Measurements from ENCODE around the gene DTYMK.

The DTYMK gene

GRCh38 chr2:241702155-241703031 is 15.8 kb upstream of the DTYMK start:
- peak overlapping the region; percentile 95 for H3K4me3 ChIP-seq (ENCODE audit: low read length)
- H3K36me3 ChIP-seq (ENCODE audit: insufficient read depth, low read length): peaks cover 25% of the 10 kb centered on the region
- H3K9me3 ChIP-seq (ENCODE audit: insufficient read depth, low read depth, low read length): peaks cover 4% of the 10 kb centered on the region; the same call in 1 of the 2 replicates
- peaks cover 5% of the 10 kb centered on the region; the same call in 1 of the 2 replicates for H3K4me1 ChIP-seq (ENCODE audit: insufficient read depth, low read length)
- H3K9ac ChIP-seq (ENCODE audit: low read depth, low read length): peak overlapping the region; percentile 100
- H3K27ac ChIP-seq (ENCODE audit: low read depth, low read length): peak overlapping the region; percentile 95
- under 1% methylated on average over 97 of the region's 98 CpGs for WGBS
- no peaks in the 10 kb centered on the region for H3K27me3 ChIP-seq (ENCODE audit: insufficient read depth, low read length)

GRCh38 chr2:241701399-241702154 is 15.0 kb upstream of the DTYMK start, which contains the start of gene ING5:
Gene ING5, plus strand, starts transcription at chr2:241702039. Its CDS starts 27 bp downstream, at chr2:241702066.
- H3K36me3 ChIP-seq (ENCODE audit: insufficient read depth, low read length): peaks cover 18% of the 10 kb centered on the region
- H3K9me3 ChIP-seq (ENCODE audit: insufficient read depth, low read depth, low read length): peaks cover 2% of the 10 kb centered on the region; the same call in 1 of the 2 replicates
- peaks cover 5% of the 10 kb centered on the region; the same call in 1 of the 2 replicates for H3K4me1 ChIP-seq (ENCODE audit: insufficient read depth, low read length)
- H3K27ac ChIP-seq (ENCODE audit: low read depth, low read length): peak within 1 kb of the TSS; percentile 95
- H3K4me3 ChIP-seq (ENCODE audit: low read length): peak within 1 kb of the TSS; percentile 95
- no peaks in the 10 kb centered on the region for H3K27me3 ChIP-seq (ENCODE audit: insufficient read depth, low read length)
- under 1% methylated on average over 96 of the region's 96 CpGs for WGBS
- peak within 1 kb of the TSS; percentile 100 for H3K9ac ChIP-seq (ENCODE audit: low read depth, low read length)

GRCh38 chr2:241701149-241701398 is 14.5 kb upstream of the DTYMK start:
- Histone ChIP-seq H3K9me3 (ENCODE audit: insufficient read depth, low read depth, low read length) (no peaks in the 10 kb centered on the region; the same call in 1 of the 2 replicates), H3K27ac (ENCODE audit: low read depth, low read length) (peak overlapping the region; percentile 95), H3K4me1 (ENCODE audit: insufficient read depth, low read length) (peaks cover 5% of the 10 kb centered on the region; the same call in 1 of the 2 replicates), H3K4me3 (ENCODE audit: low read length) (peak overlapping the region; percentile 95), H3K27me3 (ENCODE audit: insufficient read depth, low read length) (no peaks in the 10 kb centered on the region), H3K36me3 (ENCODE audit: insufficient read depth, low read length) (peaks cover 13% of the 10 kb centered on the region), H3K9ac (ENCODE audit: low read depth, low read length) (peak overlapping the region; percentile 100)
- WGBS: 2% methylated on average over 17 of the region's 17 CpGs

GRCh38 chr2:241695651-241696050 is 9.0 kb upstream of the DTYMK start:
- H3K27ac ChIP-seq (ENCODE audit: low read depth, low read length): no peak overlapping the region
- H3K9me3 ChIP-seq (ENCODE audit: insufficient read depth, low read depth, low read length): no peaks in the 10 kb centered on the region
- 96% methylated on average over 4 of the region's 4 CpGs for WGBS
- H3K4me1 ChIP-seq (ENCODE audit: insufficient read depth, low read length): no peaks in the 10 kb centered on the region
- peaks cover 33% of the 10 kb centered on the region for H3K36me3 ChIP-seq (ENCODE audit: insufficient read depth, low read length)
- H3K27me3 ChIP-seq (ENCODE audit: insufficient read depth, low read length): no peaks in the 10 kb centered on the region
- no peak overlapping the region for H3K4me3 ChIP-seq (ENCODE audit: low read length)
- H3K9ac ChIP-seq (ENCODE audit: low read depth, low read length): no peak overlapping the region

- H3K4me3 ChIP-seq (ENCODE audit: low read length): no peak overlapping the region
- 93% methylated on average over 6 of the region's 6 CpGs for WGBS
- H3K36me3 ChIP-seq (ENCODE audit: insufficient read depth, low read length): peaks cover 47% of the 10 kb centered on the region
- H3K9ac ChIP-seq (ENCODE audit: low read depth, low read length): no peak overlapping the region
- peaks cover 6% of the 10 kb centered on the region; the same call in 1 of the 2 replicates for H3K4me1 ChIP-seq (ENCODE audit: insufficient read depth, low read length)
- H3K9me3 ChIP-seq (ENCODE audit: insufficient read depth, low read depth, low read length): no peaks in the 10 kb centered on the region
- H3K27me3 ChIP-seq (ENCODE audit: insufficient read depth, low read length): no peaks in the 10 kb centered on the region
- no peak overlapping the region for H3K27ac ChIP-seq (ENCODE audit: low read depth, low read length)
These were observed 5.8 kb upstream of the DTYMK start for GRCh38 chr2:241692448-241692847.

- H3K9ac ChIP-seq (ENCODE audit: low read depth, low read length): no peak overlapping the region
- H3K36me3 ChIP-seq (ENCODE audit: insufficient read depth, low read length): peaks cover 46% of the 10 kb centered on the region
- no peak overlapping the region for H3K27ac ChIP-seq (ENCODE audit: low read depth, low read length)
- WGBS: 89% methylated on average over 6 of the region's 6 CpGs
- H3K27me3 ChIP-seq (ENCODE audit: insufficient read depth, low read length): no peaks in the 10 kb centered on the region
- peaks cover 6% of the 10 kb centered on the region; the same call in 1 of the 2 replicates for H3K4me1 ChIP-seq (ENCODE audit: insufficient read depth, low read length)
- H3K4me3 ChIP-seq (ENCODE audit: low read length): no peak overlapping the region
- H3K9me3 ChIP-seq (ENCODE audit: insufficient read depth, low read depth, low read length): no peaks in the 10 kb centered on the region
These were observed 3.6 kb upstream of the DTYMK start for GRCh38 chr2:241690202-241690717.

GRCh38 chr2:241689306-241689705 is 2.7 kb upstream of the DTYMK start:
- no peak overlapping the region for H3K4me3 ChIP-seq (ENCODE audit: low read length)
- H3K9me3 ChIP-seq (ENCODE audit: insufficient read depth, low read depth, low read length): no peaks in the 10 kb centered on the region
- peaks cover 6% of the 10 kb centered on the region; the same call in 1 of the 2 replicates for H3K4me1 ChIP-seq (ENCODE audit: insufficient read depth, low read length)
- no peaks in the 10 kb centered on the region for H3K27me3 ChIP-seq (ENCODE audit: insufficient read depth, low read length)
- no peak overlapping the region for H3K27ac ChIP-seq (ENCODE audit: low read depth, low read length)
- H3K9ac ChIP-seq (ENCODE audit: low read depth, low read length): no peak overlapping the region
- 93% methylated on average over 9 of the region's 10 CpGs for WGBS
- H3K36me3 ChIP-seq (ENCODE audit: insufficient read depth, low read length): peaks cover 46% of the 10 kb centered on the region

- Histone ChIP-seq H3K27me3 (ENCODE audit: insufficient read depth, low read length) (no peaks in the 10 kb centered on the region), H3K9ac (ENCODE audit: low read depth, low read length) (peak overlapping the region; percentile 98), H3K27ac (ENCODE audit: low read depth, low read length) (peak overlapping the region; percentile 90), H3K4me3 (ENCODE audit: low read length) (peak overlapping the region; percentile 95), H3K9me3 (ENCODE audit: insufficient read depth, low read depth, low read length) (no peaks in the 10 kb centered on the region), H3K36me3 (ENCODE audit: insufficient read depth, low read length) (peaks cover 57% of the 10 kb centered on the region), H3K4me1 (ENCODE audit: insufficient read depth, low read length) (peaks cover 6% of the 10 kb centered on the region; the same call in 1 of the 2 replicates)
- under 1% methylated on average over 37 of the region's 37 CpGs for WGBS
These were observed 328 bp downstream of the DTYMK start for GRCh38 chr2:241686324-241686649.

GRCh38 chr2:241680827-241681599 is 5.6 kb downstream of the DTYMK start:
- Histone ChIP-seq H3K9me3 (ENCODE audit: insufficient read depth, low read depth, low read length) (no peaks in the 10 kb centered on the region), H3K36me3 (ENCODE audit: insufficient read depth, low read length) (peaks cover 94% of the 10 kb centered on the region), H3K27ac (ENCODE audit: low read depth, low read length) (no peak overlapping the region), H3K9ac (ENCODE audit: low read depth, low read length) (no peak overlapping the region), H3K4me1 (ENCODE audit: insufficient read depth, low read length) (no peaks in the 10 kb centered on the region), H3K27me3 (ENCODE audit: insufficient read depth, low read length) (no peaks in the 10 kb centered on the region), H3K4me3 (ENCODE audit: low read length) (no peak overlapping the region)
- 93% methylated on average over 14 of the region's 14 CpGs for WGBS

- no peaks in the 10 kb centered on the region for H3K9me3 ChIP-seq (ENCODE audit: insufficient read depth, low read depth, low read length)
- H3K4me3 ChIP-seq (ENCODE audit: low read length): no peak overlapping the region
- H3K36me3 ChIP-seq (ENCODE audit: insufficient read depth, low read length): peaks cover 97% of the 10 kb centered on the region
- WGBS: 96% methylated on average over 12 of the region's 12 CpGs
- no peaks in the 10 kb centered on the region for H3K27me3 ChIP-seq (ENCODE audit: insufficient read depth, low read length)
- no peak overlapping the region for H3K9ac ChIP-seq (ENCODE audit: low read depth, low read length)
- H3K27ac ChIP-seq (ENCODE audit: low read depth, low read length): no peak overlapping the region
- no peaks in the 10 kb centered on the region for H3K4me1 ChIP-seq (ENCODE audit: insufficient read depth, low read length)
These were observed 6.6 kb downstream of the DTYMK start for GRCh38 chr2:241680044-241680443.
